Adipocyte (in vitro differentiated cells): Measurements from ENCODE around the gene SURF1.
"Not testable (repeated sequence)": the region's sequence is repeated elsewhere in the genome, so short reads cannot be mapped to it uniquely, and the experiment has no call there.

Experiments
- DNase-seq: peaks from one replicate; pipeline ENCODE4 v3.0.0-alpha.2; 2015; ENCODE audit warnings: low read depth
- H3K27me3 ChIP-seq: replicated peaks from 2 replicates; pipeline ENCODE4 v1.7.0; 2013; ENCODE audit warnings: mild to moderate bottlenecking, low read length, moderate library complexity; ENCODE audit not compliant: control insufficient read depth, insufficient read depth
- H3K36me3 ChIP-seq: 2 replicates; pipeline ENCODE4 v1.7.0; 2013; ENCODE audit warnings: low read length, mild to moderate bottlenecking, moderate library complexity; ENCODE audit not compliant: control insufficient read depth, insufficient read depth, severe bottlenecking
- H3K4me1 ChIP-seq: 2 replicates; pipeline ENCODE4 v1.7.0; 2013; ENCODE audit warnings: mild to moderate bottlenecking, low read length, moderate library complexity; ENCODE audit not compliant: control insufficient read depth, insufficient read depth
- H3K4me3 ChIP-seq: 2 replicates; pipeline ENCODE4 v1.7.0; 2013; ENCODE audit warnings: mild to moderate bottlenecking, low read length, moderate library complexity
- H3K9ac ChIP-seq: 2 replicates; pipeline ENCODE4 v1.7.0; 2013; ENCODE audit warnings: mild to moderate bottlenecking, low read length, moderate library complexity
- H3K9me3 ChIP-seq: 2 replicates; pipeline ENCODE4 v1.7.0; 2013; ENCODE audit warnings: mild to moderate bottlenecking, low read length, moderate library complexity; ENCODE audit not compliant: control insufficient read depth

SURF1 gene

GRCh38 chr9:133340916-133341315, 15.4 kb downstream of the SURF1 start:
- peaks cover 58% of the 10 kb centered on the region for H3K36me3 ChIP-seq
- no peak for DNase-seq

GRCh38 chr9:133340256-133340655, 16.0 kb downstream of the SURF1 start:
- H3K36me3 ChIP-seq, result peaks cover 58% of the 10 kb centered on the region
- no peaks in the 10 kb centered on the region for H3K9me3 ChIP-seq
- no peaks in the 10 kb centered on the region for H3K27me3 ChIP-seq
- DNase-seq, result no peak
- H3K4me1 ChIP-seq, result peaks cover 4% of the 10 kb centered on the region
- H3K9ac ChIP-seq, result no peak overlapping the region
- H3K4me3 ChIP-seq, result no peak overlapping the region

More at GRCh38 chr9:133340916-133341315, 15.4 kb downstream of the SURF1 start:
- Histone ChIP-seq H3K4me1 (peaks cover 4% of the 10 kb centered on the region), H3K9me3 (no peaks in the 10 kb centered on the region), H3K4me3 (no peak overlapping the region), H3K27me3 (no peaks in the 10 kb centered on the region), H3K9ac (no peak overlapping the region)

- peaks cover 55% of the 10 kb centered on the region for H3K36me3 ChIP-seq
- peaks cover 7% of the 10 kb centered on the region for H3K4me1 ChIP-seq
- no peak overlapping the region for H3K4me3 ChIP-seq
- H3K9ac ChIP-seq, result no peak overlapping the region
- DNase-seq, result no peak
- H3K9me3 ChIP-seq, result no peaks in the 10 kb centered on the region
- H3K27me3 ChIP-seq, result no peaks in the 10 kb centered on the region
Observed at GRCh38 chr9:133339641-133340040, 16.6 kb downstream of the SURF1 start.

GRCh38 chr9:133335924-133336811, 20.1 kb downstream of the SURF1 start, which contains the start of gene SURF6:
Gene SURF6 (minus strand): TSS chr9:133336188. CDS start chr9:133336132, 56 bp downstream.
- Histone ChIP-seq H3K9me3 (no peaks in the 10 kb centered on the region), H3K4me3 (peak within 1 kb of the TSS; percentile 95), H3K27me3 (no peaks in the 10 kb centered on the region), H3K9ac (peak within 1 kb of the TSS; percentile 95), H3K36me3 (peaks cover 53% of the 10 kb centered on the region), H3K4me1 (peaks cover 10% of the 10 kb centered on the region)
- DNase-seq, result peak; percentile 98

- H3K4me3 ChIP-seq, result peak overlapping the region; percentile 95
Observed at GRCh38 chr9:133334888-133335287, 21.4 kb downstream of the SURF1 start.

GRCh38 chr9:133334161-133334560, 22.1 kb downstream of the SURF1 start:
- H3K4me1 ChIP-seq, result peaks cover 10% of the 10 kb centered on the region
- no peaks in the 10 kb centered on the region for H3K9me3 ChIP-seq
- H3K36me3 ChIP-seq, result peaks cover 49% of the 10 kb centered on the region
- DNase-seq, result no peak
- no peaks in the 10 kb centered on the region for H3K27me3 ChIP-seq
- H3K4me3 ChIP-seq, result no peak overlapping the region
- no peak overlapping the region for H3K9ac ChIP-seq

More at GRCh38 chr9:133334888-133335287, 21.4 kb downstream of the SURF1 start:
- H3K9ac ChIP-seq, result peak overlapping the region; percentile 95
- not testable (repeated sequence) for DNase-seq, H3K9me3 ChIP-seq, H3K27me3 ChIP-seq
- peaks cover 53% of the 10 kb centered on the region for H3K36me3 ChIP-seq
- H3K4me1 ChIP-seq, result peaks cover 10% of the 10 kb centered on the region

- Histone ChIP-seq H3K4me1 (peaks cover 10% of the 10 kb centered on the region), H3K36me3 (peaks cover 45% of the 10 kb centered on the region), H3K27me3 (no peaks in the 10 kb centered on the region), H3K4me3 (no peak overlapping the region), H3K9me3 (no peaks in the 10 kb centered on the region), H3K9ac (no peak overlapping the region)
- DNase-seq, result no peak
Observed at GRCh38 chr9:133333566-133333965, 22.7 kb downstream of the SURF1 start.

GRCh38 chr9:133333011-133333410, 23.3 kb downstream of the SURF1 start:
- Histone ChIP-seq H3K27me3 (no peaks in the 10 kb centered on the region), H3K9me3 (no peaks in the 10 kb centered on the region), H3K4me1 (peaks cover 10% of the 10 kb centered on the region), H3K36me3 (peaks cover 45% of the 10 kb centered on the region), H3K4me3 (no peak overlapping the region), H3K9ac (no peak overlapping the region)
- no peak for DNase-seq

GRCh38 chr9:133332381-133332730, 23.9 kb downstream of the SURF1 start:
- peaks cover 45% of the 10 kb centered on the region for H3K36me3 ChIP-seq
- peaks cover 10% of the 10 kb centered on the region for H3K4me1 ChIP-seq
- H3K4me3 ChIP-seq, result no peak overlapping the region
- no peaks in the 10 kb centered on the region for H3K27me3 ChIP-seq
- no peaks in the 10 kb centered on the region for H3K9me3 ChIP-seq
- no peak for DNase-seq
- no peak overlapping the region for H3K9ac ChIP-seq

- H3K36me3 ChIP-seq, result peaks cover 45% of the 10 kb centered on the region
- H3K9ac ChIP-seq, result no peak overlapping the region
- H3K9me3 ChIP-seq, result no peaks in the 10 kb centered on the region
- peaks cover 10% of the 10 kb centered on the region for H3K4me1 ChIP-seq
- H3K27me3 ChIP-seq, result no peaks in the 10 kb centered on the region
- DNase-seq, result no peak
- no peak overlapping the region for H3K4me3 ChIP-seq
Observed at GRCh38 chr9:133331641-133332380, 24.5 kb downstream of the SURF1 start.

- peaks cover 6% of the 10 kb centered on the region for H3K4me1 ChIP-seq
- H3K36me3 ChIP-seq, result peaks cover 45% of the 10 kb centered on the region
- no peak for DNase-seq
- H3K4me3 ChIP-seq, result no peak overlapping the region
- no peak overlapping the region for H3K9ac ChIP-seq
- no peaks in the 10 kb centered on the region for H3K27me3 ChIP-seq
- H3K9me3 ChIP-seq, result no peaks in the 10 kb centered on the region
Observed at GRCh38 chr9:133331221-133331620, 25.1 kb downstream of the SURF1 start.
